Panc1 (cell line): ENCODE data around the gene GALNTL6. TPM values are rescaled to one million over a fixed set of nuclear protein-coding genes. Genes with fewer than 3 reads are reported as not detected.

ENCODE experiments used
- ATAC-seq: fragments of 200-7000 bp; cut with Tn5 transposase; 2 replicates; pipeline ENCODE4 v1.9.1; 2020; ENCODE audit warnings: mild to moderate bottlenecking, moderate library complexity
- BruUV-seq: library from RNA; stranded (reverse); fragments of 400-500 nt; replicated peaks from 2 replicates; lab custom pipeline; 2021; lab: Mats Ljungman, UMichigan
- CTCF ChIA-PET: fragments of 300-600 bp; sonication (Branson Sonifier 250); formaldehyde crosslinking; loops from one replicate; lab custom pipeline; 2022; ENCODE audit warnings: antibody characterized with exemption; lab: Charles Lee
- POLR2A ChIA-PET: fragments of 300-600 bp; sonication (Branson Sonifier 250); formaldehyde crosslinking; loops from one replicate; lab custom pipeline; 2022; ENCODE audit warnings: antibody characterized with exemption; lab: Charles Lee
- DNase-seq: peaks from one replicate; pipeline ENCODE4 v3.0.0-alpha.2; 2010; ENCODE audit warnings: low read depth, low spot score
- H3K27ac ChIP-seq: 2 replicates; pipeline ENCODE4 v1.5.1; 2011; ENCODE audit warnings: mild to moderate bottlenecking, low read length, inconsistent platforms
- H3K27me3 ChIP-seq: fragments of 200-500 bp; sonication (Bioruptor generic); 2 replicates; pipeline ENCODE4 v1.6.0; 2014; ENCODE audit warnings: low read length, inconsistent platforms; ENCODE audit not compliant: control insufficient read depth, insufficient read depth
- H3K36me3 ChIP-seq: fragments of 200-500 bp; sonication (Bioruptor generic); 2 replicates; pipeline ENCODE4 v1.5.1; 2014; ENCODE audit warnings: inconsistent platforms, mild to moderate bottlenecking, low read length, moderate library complexity; ENCODE audit not compliant: control insufficient read depth, insufficient read depth
- H3K4me1 ChIP-seq: 2 replicates; pipeline ENCODE4 v1.5.1; 2011; ENCODE audit warnings: inconsistent platforms, mild to moderate bottlenecking, low read length, moderate library complexity; ENCODE audit not compliant: control insufficient read depth, insufficient read depth
- H3K4me3 ChIP-seq, 2 experiments: 2 replicates each; pipeline ENCODE4 v1.5.1; 2011 to 2012; ENCODE audit warnings: low read depth in 2 of 2, low read length in 2 of 2, mild to moderate bottlenecking in 2 of 2, inconsistent platforms in 1 of 2, moderate library complexity in 1 of 2
- H3K9me3 ChIP-seq: fragments of 200-500 bp; sonication (Bioruptor generic); 2 replicates; pipeline ENCODE4 v1.5.1; 2014; ENCODE audit warnings: low read depth, mild to moderate bottlenecking, inconsistent platforms, low read length, moderate library complexity; ENCODE audit not compliant: control insufficient read depth, insufficient read depth
- POLR2AphosphoS5 ChIP-seq: IDR thresholded peaks from 2 replicates; pipeline ENCODE4 v1.6.1; 2012; ENCODE audit warnings: mild to moderate bottlenecking, low read depth, low read length, moderate library complexity
- SIN3A ChIP-seq: IDR thresholded peaks from 2 replicates; pipeline ENCODE4 v1.6.1; 2012; ENCODE audit warnings: low read depth, mild to moderate bottlenecking, low read length, moderate library complexity, borderline replicate concordance; ENCODE audit not compliant: insufficient read depth
- TCF7L2 ChIP-seq: IDR thresholded peaks from 2 replicates; pipeline ENCODE4 v1.6.1; 2011; ENCODE audit warnings: mild to moderate bottlenecking, low read depth, low read length, inconsistent platforms
- in situ Hi-C: cut with HindIII; loops from 2 replicates; pipeline ENCODE4 v1.10.0; 2016; ENCODE audit warnings: low sequenced_read_pairs, low pct_unique_long_range_greater_than_20kb
- intact Hi-C: fragments of 100-400 bp; cut with micrococcal nuclease; formaldehyde crosslinking; loops from one replicate; pipeline ENCODE4 v1.10.0; 2022; ENCODE audit not compliant: unreplicated experiment
- total RNA-seq: library from RNA; stranded (reverse); gene quantifications from one replicate; pipeline ENCODE4 v1.2.1, GENCODE V29; 2021; ENCODE audit not compliant: unreplicated experiment
- TF ChIP-seq, protein P1 (sequence below), 2 experiments: IDR thresholded peaks; 2 replicates each; pipeline ENCODE4 v1.6.1; 2011 to 2012; ENCODE audit warnings: low read depth in 2 of 2, control low read depth in 1 of 2, low read length in 1 of 2, mild to moderate bottlenecking in 1 of 2, moderate library complexity in 1 of 2; ENCODE audit not compliant: insufficient read depth in 1 of 2
- TF ChIP-seq, protein P2 (sequence below): fragments of 450-650 bp; IDR thresholded peaks from 2 replicates; pipeline ENCODE4 v1.5.1; 2017; ENCODE audit warnings: mild to moderate bottlenecking

GALNTL6 gene
- total RNA-seq, 1 experiment from 2014 or later = not detected

DNA sequence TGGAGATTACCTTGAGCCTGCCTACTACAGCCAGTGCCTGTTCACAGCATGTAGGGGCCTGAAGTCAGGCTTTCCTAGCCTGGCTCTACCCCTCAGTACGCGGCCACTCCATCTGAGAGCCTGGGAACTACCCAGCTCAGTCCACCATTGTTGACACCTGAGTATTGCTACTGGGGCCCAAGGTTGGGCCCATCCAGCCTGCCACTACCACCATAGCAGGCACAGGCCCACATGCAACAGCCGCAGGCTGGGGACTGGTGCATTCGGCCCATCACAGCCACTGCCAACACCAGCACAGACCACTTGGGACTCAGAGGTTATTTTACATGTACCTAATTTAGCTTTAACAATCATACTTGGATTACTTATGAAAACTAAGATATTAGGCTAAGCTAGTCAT is 314.0 kb downstream of the GALNTL6 start:
- ATAC-seq (no peak), DNase-seq (no peak)
- no peaks in the 10 kb centered on the region for H3K27me3 ChIP-seq
- no peak for TF ChIP-seq POLR2AphosphoS5
- TF ChIP-seq, protein P1, sequence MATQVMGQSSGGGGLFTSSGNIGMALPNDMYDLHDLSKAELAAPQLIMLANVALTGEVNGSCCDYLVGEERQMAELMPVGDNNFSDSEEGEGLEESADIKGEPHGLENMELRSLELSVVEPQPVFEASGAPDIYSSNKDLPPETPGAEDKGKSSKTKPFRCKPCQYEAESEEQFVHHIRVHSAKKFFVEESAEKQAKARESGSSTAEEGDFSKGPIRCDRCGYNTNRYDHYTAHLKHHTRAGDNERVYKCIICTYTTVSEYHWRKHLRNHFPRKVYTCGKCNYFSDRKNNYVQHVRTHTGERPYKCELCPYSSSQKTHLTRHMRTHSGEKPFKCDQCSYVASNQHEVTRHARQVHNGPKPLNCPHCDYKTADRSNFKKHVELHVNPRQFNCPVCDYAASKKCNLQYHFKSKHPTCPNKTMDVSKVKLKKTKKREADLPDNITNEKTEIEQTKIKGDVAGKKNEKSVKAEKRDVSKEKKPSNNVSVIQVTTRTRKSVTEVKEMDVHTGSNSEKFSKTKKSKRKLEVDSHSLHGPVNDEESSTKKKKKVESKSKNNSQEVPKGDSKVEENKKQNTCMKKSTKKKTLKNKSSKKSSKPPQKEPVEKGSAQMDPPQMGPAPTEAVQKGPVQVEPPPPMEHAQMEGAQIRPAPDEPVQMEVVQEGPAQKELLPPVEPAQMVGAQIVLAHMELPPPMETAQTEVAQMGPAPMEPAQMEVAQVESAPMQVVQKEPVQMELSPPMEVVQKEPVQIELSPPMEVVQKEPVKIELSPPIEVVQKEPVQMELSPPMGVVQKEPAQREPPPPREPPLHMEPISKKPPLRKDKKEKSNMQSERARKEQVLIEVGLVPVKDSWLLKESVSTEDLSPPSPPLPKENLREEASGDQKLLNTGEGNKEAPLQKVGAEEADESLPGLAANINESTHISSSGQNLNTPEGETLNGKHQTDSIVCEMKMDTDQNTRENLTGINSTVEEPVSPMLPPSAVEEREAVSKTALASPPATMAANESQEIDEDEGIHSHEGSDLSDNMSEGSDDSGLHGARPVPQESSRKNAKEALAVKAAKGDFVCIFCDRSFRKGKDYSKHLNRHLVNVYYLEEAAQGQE (IDR thresholded peaks at IDR 0.05; ENCODE audit: insufficient read depth in 1 of 2, low read depth in 2 of 2, low read length in 1 of 2) = no peak
- TF ChIP-seq TCF7L2 = no peak
- TF ChIP-seq SIN3A = no peak
- TF ChIP-seq, protein P2, sequence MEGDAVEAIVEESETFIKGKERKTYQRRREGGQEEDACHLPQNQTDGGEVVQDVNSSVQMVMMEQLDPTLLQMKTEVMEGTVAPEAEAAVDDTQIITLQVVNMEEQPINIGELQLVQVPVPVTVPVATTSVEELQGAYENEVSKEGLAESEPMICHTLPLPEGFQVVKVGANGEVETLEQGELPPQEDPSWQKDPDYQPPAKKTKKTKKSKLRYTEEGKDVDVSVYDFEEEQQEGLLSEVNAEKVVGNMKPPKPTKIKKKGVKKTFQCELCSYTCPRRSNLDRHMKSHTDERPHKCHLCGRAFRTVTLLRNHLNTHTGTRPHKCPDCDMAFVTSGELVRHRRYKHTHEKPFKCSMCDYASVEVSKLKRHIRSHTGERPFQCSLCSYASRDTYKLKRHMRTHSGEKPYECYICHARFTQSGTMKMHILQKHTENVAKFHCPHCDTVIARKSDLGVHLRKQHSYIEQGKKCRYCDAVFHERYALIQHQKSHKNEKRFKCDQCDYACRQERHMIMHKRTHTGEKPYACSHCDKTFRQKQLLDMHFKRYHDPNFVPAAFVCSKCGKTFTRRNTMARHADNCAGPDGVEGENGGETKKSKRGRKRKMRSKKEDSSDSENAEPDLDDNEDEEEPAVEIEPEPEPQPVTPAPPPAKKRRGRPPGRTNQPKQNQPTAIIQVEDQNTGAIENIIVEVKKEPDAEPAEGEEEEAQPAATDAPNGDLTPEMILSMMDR = no peak
- intact Hi-C loops (no loop called here), in situ Hi-C loops (no loop called here)
- H3K36me3 ChIP-seq = no peaks in the 10 kb centered on the region
- no peaks in the 10 kb centered on the region for H3K4me1 ChIP-seq
- no TSS peak for BruUV-seq
- H3K27ac ChIP-seq = no peak overlapping the region
- ChIA-PET CTCF (no interaction called here), POLR2A (no interaction called here)
- no peak overlapping the region for H3K4me3 ChIP-seq
- H3K9me3 ChIP-seq = no peaks in the 10 kb centered on the region

DNA sequence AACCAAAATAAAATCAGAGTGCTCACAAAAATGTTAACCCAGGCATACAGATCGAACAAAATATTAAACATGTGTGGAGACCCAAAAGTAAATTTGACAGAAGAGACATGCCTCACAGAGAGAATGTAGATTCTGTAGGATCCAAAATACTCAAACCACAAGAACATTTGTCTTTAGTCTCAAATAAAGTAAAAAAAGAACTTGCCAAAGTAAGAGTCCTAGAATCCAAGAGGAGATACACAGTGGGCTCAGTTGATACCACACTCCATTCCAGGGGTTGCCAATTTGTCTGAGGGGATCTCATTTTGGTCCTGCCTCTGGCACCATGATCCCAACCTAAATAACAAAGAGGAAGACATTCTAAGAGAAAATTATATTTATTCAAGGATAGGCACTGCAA is 316.4 kb downstream of the GALNTL6 start:
- Histone ChIP-seq H3K4me1 (no peaks in the 10 kb centered on the region), H3K27me3 (no peaks in the 10 kb centered on the region), H3K9me3 (no peaks in the 10 kb centered on the region), H3K27ac (no peak overlapping the region), H3K4me3 (no peak overlapping the region), H3K36me3 (no peaks in the 10 kb centered on the region)
- BruUV-seq = no TSS peak
- TF ChIP-seq SIN3A (no peak), POLR2AphosphoS5 (no peak), TCF7L2 (no peak)
- TF ChIP-seq, protein P1 (IDR thresholded peaks at IDR 0.05; ENCODE audit: insufficient read depth in 1 of 2, low read depth in 2 of 2, low read length in 1 of 2) = no peak
- TF ChIP-seq, protein P2 = no peak
- intact Hi-C loops = no loop called here
- in situ Hi-C loops = no loop called here
- DNase-seq (no peak), ATAC-seq (no peak)
- CTCF ChIA-PET = no interaction called here
- POLR2A ChIA-PET = no interaction called here
